K562 (cell line): ENCODE data around the gene SYTL2. TPM values are rescaled to one million over a fixed set of nuclear protein-coding genes. Genes with fewer than 3 reads are reported as not detected.

Experiments used
- DMBX1 ChIP-seq: fragments of 250-450 bp; sonication (Bioruptor Pico); IDR thresholded peaks from 2 replicates; pipeline ENCODE4 v1.8.0; 2022; ENCODE audit warnings: inconsistent platforms, mild to moderate bottlenecking, moderate library complexity, borderline replicate concordance
- EHMT2 ChIP-seq: fragments of 450-650 bp; IDR thresholded peaks from 2 replicates; pipeline ENCODE4 v1.6.1; 2018; ENCODE audit warnings: antibody characterized with exemption
- ELF1 ChIP-seq: fragments of 200-800 bp; sonication (Bioruptor generic); IDR thresholded peaks from 2 replicates; pipeline ENCODE4 v1.6.1; 2016; ENCODE audit warnings: missing genetic modification characterization, missing compliant biosample characterization
- EP400 ChIP-seq: fragments of 450-650 bp; IDR thresholded peaks from 2 replicates; pipeline ENCODE4 v1.6.1; 2017; ENCODE audit warnings: antibody characterized with exemption, mild to moderate bottlenecking, moderate library complexity
- ETV1 ChIP-seq: fragments of 450-650 bp; conservative IDR thresholded peaks from 2 replicates; pipeline ENCODE4 v1.6.1; 2016; ENCODE audit warnings: missing genetic modification characterization, control low read depth, low read depth, missing compliant biosample characterization
- FIP1L1 ChIP-seq: fragments of 200-400 bp; formaldehyde crosslinking; IDR thresholded peaks from 2 replicates; pipeline ENCODE4 v1.6.1; 2018; ENCODE audit warnings: mild to moderate bottlenecking, low read depth, low read length; ENCODE audit not compliant: poor library complexity, severe bottlenecking
- HDAC1 ChIP-seq, 2 experiments: fragments of 450-650 bp; IDR thresholded peaks; 2 replicates each; pipeline ENCODE4 v1.6.1; 2016 to 2017; ENCODE audit warnings: inconsistent platforms in 1 of 2, mild to moderate bottlenecking in 1 of 2, moderate library complexity in 1 of 2
- JUND ChIP-seq, 2 experiments: IDR thresholded peaks; 2 replicates in 1 of 2; 3 replicates in 1 of 2; pipeline ENCODE4 v1.6.1; 2011; ENCODE audit warnings: borderline replicate concordance in 2 of 2, low read depth in 2 of 2, low read length in 2 of 2, improper control_type of control experiment in 1 of 2, missing biosample characterization in 1 of 2, missing genetic modification characterization in 1 of 2, missing genetic modification reagents in 1 of 2
- L3MBTL2 ChIP-seq: fragments of 450-650 bp; IDR thresholded peaks from 2 replicates; pipeline ENCODE4 v1.6.1; 2016; ENCODE audit warnings: mild to moderate bottlenecking, moderate library complexity
- MEF2D ChIP-seq: conservative IDR thresholded peaks from 2 replicates; pipeline ENCODE4 v1.6.1; 2016; ENCODE audit warnings: low read depth, missing genetic modification characterization, missing compliant biosample characterization
- MTA3 ChIP-seq: fragments of 450-650 bp; formaldehyde crosslinking; IDR thresholded peaks from 2 replicates; pipeline ENCODE4 v1.6.1; 2017; ENCODE audit warnings: mild to moderate bottlenecking, borderline replicate concordance
- NFIX ChIP-seq: fragments of 250-450 bp; sonication (Bioruptor Pico); IDR thresholded peaks from 2 replicates; pipeline ENCODE4 v1.4.0; 2020; ENCODE audit warnings: low read depth, mild to moderate bottlenecking, moderate library complexity
- NUFIP1 ChIP-seq: fragments of 450-650 bp; IDR thresholded peaks from 2 replicates; pipeline ENCODE4 v1.6.1; 2018; ENCODE audit not compliant: partially characterized antibody
- POLR2A ChIP-seq: fragments of 450-650 bp; conservative IDR thresholded peaks from 2 replicates; pipeline ENCODE4 v1.6.1; 2016
- RAD21 ChIP-seq, 2 experiments: fragments of 250-450 bp in 1 of 2; fragments of 450-650 bp in 1 of 2; sonication (Bioruptor Pico) in 1 of 2; formaldehyde crosslinking in 1 of 2; IDR thresholded peaks in 1 of 2; conservative IDR thresholded peaks in 1 of 2; 2 replicates each; pipeline versions ENCODE4 v1.4.0 to v1.8.0; 2020 to 2022; ENCODE audit warnings: mild to moderate bottlenecking in 2 of 2, moderate library complexity in 1 of 2
- SAP30 ChIP-seq: fragments of 200-600 bp; sonication (generic); IDR thresholded peaks from 2 replicates; pipeline ENCODE4 v1.6.1; 2012; ENCODE audit warnings: borderline replicate concordance, low read depth, mild to moderate bottlenecking, moderate library complexity, low read length, control low read depth, inconsistent platforms; ENCODE audit not compliant: insufficient read depth, poor library complexity, severe bottlenecking
- SIN3B ChIP-seq: fragments of 450-650 bp; IDR thresholded peaks from 2 replicates; pipeline ENCODE4 v1.6.1; 2017; ENCODE audit warnings: low read depth, mild to moderate bottlenecking, moderate library complexity
- SOX6 ChIP-seq: fragments of 450-650 bp; IDR thresholded peaks from 2 replicates; pipeline ENCODE4 v1.6.1; 2014; ENCODE audit warnings: mild to moderate bottlenecking
- SRF ChIP-seq, 2 experiments: fragments of 250-450, 450-650 bp in 1 of 2; sonication (Bioruptor Pico) in 1 of 2; sonication (generic) in 1 of 2; formaldehyde crosslinking; IDR thresholded peaks; 2 replicates each; pipeline versions ENCODE4 v1.5.0 to v1.5.1; 2020 to 2022; ENCODE audit warnings: mild to moderate bottlenecking in 1 of 2, missing genetic modification reagents in 1 of 2
- YY1 ChIP-seq, 3 experiments: IDR thresholded peaks; 2 replicates each; pipeline ENCODE4 v1.6.1; 2011; ENCODE audit warnings: low read length in 2 of 3, mild to moderate bottlenecking in 2 of 3, moderate library complexity in 2 of 3, borderline replicate concordance in 1 of 3, control low read depth in 1 of 3, low read depth in 1 of 3; ENCODE audit not compliant: insufficient read depth in 3 of 3, insufficient replicate concordance in 2 of 3, control insufficient read depth in 1 of 3, insufficient read length in 1 of 3; ENCODE audit errors: extremely low read depth in 1 of 3
- ZBTB17 ChIP-seq: fragments of 450-650 bp; formaldehyde crosslinking; IDR thresholded peaks from 2 replicates; pipeline ENCODE4 v1.4.0; 2020; ENCODE audit warnings: mild to moderate bottlenecking
- ZNF143 ChIP-seq: sonication (generic); formaldehyde crosslinking; IDR thresholded peaks from 2 replicates; pipeline ENCODE4 v1.9.0; 2022; ENCODE audit warnings: mild to moderate bottlenecking, missing genetic modification reagents
- polyA plus RNA-seq, 8 experiments: library from polyadenylated mRNA; depleted of rRNA in 4 of 8; stranded (reverse) in 5 of 8; unstranded in 3 of 8; fragments of >200 nt; fragmentation: Nextera tagmentation in 2 of 8; fragmentation: Illumina TruSeq in 1 of 8; extraction: Ambion mirVana in 2 of 8; extraction: Trizol in 1 of 8; gene quantifications; 2 replicates each; pipeline versions ENCODE4 v1.2.1 to v1.2.3, GENCODE V29; 2011 to 2014; ENCODE audit warnings: inconsistent platforms in 1 of 8, missing spikeins in 1 of 8
- total RNA-seq, 7 experiments: library from RNA; depleted of rRNA in 6 of 7; stranded (reverse); fragments of >200 nt in 6 of 7; fragmentation: Illumina TruSeq in 2 of 7; extraction: Trizol in 2 of 7; gene quantifications; 2 replicates each; pipeline versions ENCODE4 v1.2.1 to v1.2.3, GENCODE V29; 2011 to 2021; ENCODE audit warnings: low replicate concordance in 1 of 7
- TF ChIP-seq, protein P1 (sequence below): sonication (generic); formaldehyde crosslinking; IDR thresholded peaks from 2 replicates; pipeline ENCODE4 v1.4.0; 2020; ENCODE audit warnings: mild to moderate bottlenecking, missing genetic modification reagents

SYTL2 gene
- total and polyA plus RNA-seq, 9 of the 15 experiments (the other 6 are each of a cell fraction or from before 2014, with no cell fraction given), result 0.05 to 0.57 (median 0.35) TPM

GRCh38 chr11:85854557-85855340 lies 43.8 kb upstream of the SYTL2 start (continued):
- TF ChIP-seq YY1 (IDR thresholded peaks at IDR 0.05; ENCODE audit: borderline replicate concordance in 1 of 3, control insufficient read depth in 1 of 3, extremely low read depth in 1 of 3, insufficient read depth in 3 of 3, insufficient read length in 1 of 3, insufficient replicate concordance in 2 of 3, low read depth in 1 of 3, low read length in 2 of 3) (peak; percentile 41 to 84 (median 70)), ETV1 (tag) (peak; percentile 31; the same call in 1 of the 2 replicates), SAP30 (peak; percentile 56), NUFIP1 (no peak), L3MBTL2 (peak; percentile 98), MTA3 (peak; percentile 63; the same call in 1 of the 2 replicates), RAD21 (CRISPR knock-in tag; conservative IDR thresholded peaks at IDR 0.05 in 1 of 2, IDR thresholded peaks at IDR 0.05 in 1 of 2) (peak; percentile 91 to 97), EHMT2 (peak; percentile 44; the same call in 1 of the 2 replicates), FIP1L1 (peak; percentile 79), ELF1 (tag) (0 out of 2 replicates have a peak, but pooled peaks have one; percentile 1), HDAC1 (IDR thresholded peaks at IDR 0.05) (peak in 1 of 2 experiments; percentile 77; a peak in 2 of 4 replicates), ZBTB17 (CRISPR knock-in tag) (no peak; the same call in 1 of the 2 replicates), SRF (CRISPR knock-in tag; IDR thresholded peaks at IDR 0.05) (peak in 1 of 2 experiments; percentile 41; a peak in 1 of 4 replicates), MEF2D (tag) (no peak; the same call in 1 of the 2 replicates), NFIX (CRISPR knock-in tag) (no peak), SIN3B (peak; percentile 21; the same call in 1 of the 2 replicates), DMBX1 (0 out of 2 replicates have a peak, but pooled peaks have one; percentile 49), POLR2A (peak; percentile 76), SOX6 (0 out of 2 replicates have a peak, but pooled peaks have one; percentile 43), JUND (IDR thresholded peaks at IDR 0.05; ENCODE audit: borderline replicate concordance, low read depth, low read length) (peak; percentile 32; the same call in 1 of the 2 replicates), JUND (tag; IDR thresholded peaks at IDR 0.05; ENCODE audit: borderline replicate concordance, low read depth, low read length) (no peak; the same call in 2 of the 3 replicates), EP400 (peak; percentile 59), ZNF143 (CRISPR knock-in tag) (no peak)
- TF ChIP-seq, protein P1, sequence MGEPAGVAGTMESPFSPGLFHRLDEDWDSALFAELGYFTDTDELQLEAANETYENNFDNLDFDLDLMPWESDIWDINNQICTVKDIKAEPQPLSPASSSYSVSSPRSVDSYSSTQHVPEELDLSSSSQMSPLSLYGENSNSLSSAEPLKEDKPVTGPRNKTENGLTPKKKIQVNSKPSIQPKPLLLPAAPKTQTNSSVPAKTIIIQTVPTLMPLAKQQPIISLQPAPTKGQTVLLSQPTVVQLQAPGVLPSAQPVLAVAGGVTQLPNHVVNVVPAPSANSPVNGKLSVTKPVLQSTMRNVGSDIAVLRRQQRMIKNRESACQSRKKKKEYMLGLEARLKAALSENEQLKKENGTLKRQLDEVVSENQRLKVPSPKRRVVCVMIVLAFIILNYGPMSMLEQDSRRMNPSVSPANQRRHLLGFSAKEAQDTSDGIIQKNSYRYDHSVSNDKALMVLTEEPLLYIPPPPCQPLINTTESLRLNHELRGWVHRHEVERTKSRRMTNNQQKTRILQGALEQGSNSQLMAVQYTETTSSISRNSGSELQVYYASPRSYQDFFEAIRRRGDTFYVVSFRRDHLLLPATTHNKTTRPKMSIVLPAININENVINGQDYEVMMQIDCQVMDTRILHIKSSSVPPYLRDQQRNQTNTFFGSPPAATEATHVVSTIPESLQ, result peak; percentile 98; the same call in 1 of the 2 replicates
